Activated naive CD8-positive, alpha-beta T cell treated with anti-CD3 and anti-CD28 coated beads, Interleukin-2, amount 10 ng/mL, durations not matched to agents 7 days and 5 days (primary cell): ENCODE data around the gene EID2. TPM values are rescaled to one million over a fixed set of nuclear protein-coding genes. Genes with fewer than 3 reads are reported as not detected.
A peak's percentile ranks its signal among the peaks of the same experiment; 100 is the strongest.

ENCODE experiments used
- ATAC-seq: fragments of 150-1000 bp; cut with Tn5 transposase; one replicate; pipeline ENCODE4 v1.10.0; 2021; ENCODE audit warnings: low read depth, moderate library complexity
- POLR2A ChIA-PET: fragments of 350-600 bp; sonication (Branson Sonifier 250); formaldehyde crosslinking; loops from one replicate; lab custom pipeline; 2021; ENCODE audit warnings: antibody characterized with exemption; lab: Charles Lee
- DNase-seq: peaks from one replicate; pipeline ENCODE4 v3.0.0; 2021
- H3K27ac Mint-ChIP-seq: one replicate; pipeline ENCODE4 v1.8.0; 2022; ENCODE audit warnings: mild to moderate bottlenecking, mixed read lengths
- H3K27me3 Mint-ChIP-seq: one replicate; pipeline ENCODE4 v1.8.0; 2022; ENCODE audit warnings: mild to moderate bottlenecking, moderate library complexity, mixed read lengths
- H3K36me3 Mint-ChIP-seq: one replicate; pipeline ENCODE4 v1.8.0; 2021; ENCODE audit warnings: mild to moderate bottlenecking, mixed read lengths
- H3K4me1 Mint-ChIP-seq: one replicate; pipeline ENCODE4 v1.8.0; 2021; ENCODE audit warnings: mixed read lengths
- H3K4me3 Mint-ChIP-seq: one replicate; pipeline ENCODE4 v1.8.0; 2022; ENCODE audit warnings: mild to moderate bottlenecking, moderate library complexity, mixed read lengths
- H3K9me3 Mint-ChIP-seq: one replicate; pipeline ENCODE4 v1.8.0; 2021; ENCODE audit warnings: mixed read lengths
- total RNA-seq, 2 experiments: library from RNA; stranded (reverse); gene quantifications; one replicate each; pipeline ENCODE4 v1.2.3, GENCODE V29; 2021

The EID2 gene, protein sequence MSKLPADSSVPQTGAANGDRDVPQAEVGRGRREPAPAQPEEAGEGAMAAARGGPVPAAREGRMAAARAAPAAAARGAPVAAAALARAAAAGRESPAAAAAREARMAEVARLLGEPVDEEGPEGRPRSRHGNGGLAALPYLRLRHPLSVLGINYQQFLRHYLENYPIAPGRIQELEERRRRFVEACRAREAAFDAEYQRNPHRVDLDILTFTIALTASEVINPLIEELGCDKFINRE
- 10 to 100 TPM; 17.5 to 20.7 TPM for total RNA-seq

GRCh38 chr19:39539518-39540332, at the start of gene EID2:
EID2 (minus strand) TSS chr19:39540161; CDS start chr19:39540079, 82 bp downstream.
- H3K4me3 Mint-ChIP-seq: peak within 1 kb of the TSS; percentile 95
- no peaks in the 10 kb centered on the region for H3K9me3 Mint-ChIP-seq
- H3K4me1 Mint-ChIP-seq: peaks cover 51% of the 10 kb centered on the region
- H3K27me3 Mint-ChIP-seq: no peaks in the 10 kb centered on the region
- DNase-seq (peak; percentile 95), ATAC-seq (peak; percentile 92)
- peaks cover 10% of the 10 kb centered on the region for H3K36me3 Mint-ChIP-seq
- POLR2A ChIA-PET: interaction anchor here (1.0 to 1.2 kb wide), 2 partner anchors 94 to 104 kb away, joined by 5 to 8 read pairs; partner anchors contain the start of genes RPS16 and SUPT5H
- H3K27ac Mint-ChIP-seq: peak within 1 kb of the TSS; percentile 93

- no peak overlapping the region for H3K4me3 Mint-ChIP-seq
- peaks cover 1% of the 10 kb centered on the region for H3K9me3 Mint-ChIP-seq
- no peak for DNase-seq
- H3K4me1 Mint-ChIP-seq: no peaks in the 10 kb centered on the region
- no peaks in the 10 kb centered on the region for H3K36me3 Mint-ChIP-seq
- ATAC-seq: no peak
- H3K27me3 Mint-ChIP-seq: peaks cover 8% of the 10 kb centered on the region
- POLR2A ChIA-PET: no interaction called here
- no peak overlapping the region for H3K27ac Mint-ChIP-seq
Measured at GRCh38 chr19:39588066-39588465, 48.1 kb upstream of the EID2 start.

DNA sequence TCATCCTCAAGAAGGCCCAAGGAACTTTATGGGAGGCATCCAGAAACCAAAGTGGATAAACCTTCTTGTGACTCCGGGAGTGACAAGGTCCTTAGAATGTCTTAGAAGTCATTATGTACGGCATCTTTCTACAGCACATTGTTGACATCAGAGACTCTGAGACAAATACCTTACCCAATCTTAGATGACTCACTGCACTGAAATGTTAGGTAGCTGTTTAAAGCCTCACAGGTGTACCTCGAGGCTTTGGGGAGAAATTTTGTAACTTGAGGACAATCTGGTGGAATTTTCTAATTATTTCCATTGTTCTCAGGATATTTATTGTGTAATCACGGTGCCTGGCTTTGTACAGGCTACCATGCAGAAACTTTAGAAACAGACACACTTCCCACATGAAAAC, 47.5 kb upstream of the EID2 start:
- Mint-ChIP-seq H3K4me3 (no peak overlapping the region), H3K4me1 (no peaks in the 10 kb centered on the region), H3K36me3 (no peaks in the 10 kb centered on the region), H3K27ac (no peak overlapping the region), H3K9me3 (peaks cover 1% of the 10 kb centered on the region), H3K27me3 (peaks cover 8% of the 10 kb centered on the region)
- DNase-seq: no peak
- ATAC-seq: no peak
- POLR2A ChIA-PET: no interaction called here

DNA sequence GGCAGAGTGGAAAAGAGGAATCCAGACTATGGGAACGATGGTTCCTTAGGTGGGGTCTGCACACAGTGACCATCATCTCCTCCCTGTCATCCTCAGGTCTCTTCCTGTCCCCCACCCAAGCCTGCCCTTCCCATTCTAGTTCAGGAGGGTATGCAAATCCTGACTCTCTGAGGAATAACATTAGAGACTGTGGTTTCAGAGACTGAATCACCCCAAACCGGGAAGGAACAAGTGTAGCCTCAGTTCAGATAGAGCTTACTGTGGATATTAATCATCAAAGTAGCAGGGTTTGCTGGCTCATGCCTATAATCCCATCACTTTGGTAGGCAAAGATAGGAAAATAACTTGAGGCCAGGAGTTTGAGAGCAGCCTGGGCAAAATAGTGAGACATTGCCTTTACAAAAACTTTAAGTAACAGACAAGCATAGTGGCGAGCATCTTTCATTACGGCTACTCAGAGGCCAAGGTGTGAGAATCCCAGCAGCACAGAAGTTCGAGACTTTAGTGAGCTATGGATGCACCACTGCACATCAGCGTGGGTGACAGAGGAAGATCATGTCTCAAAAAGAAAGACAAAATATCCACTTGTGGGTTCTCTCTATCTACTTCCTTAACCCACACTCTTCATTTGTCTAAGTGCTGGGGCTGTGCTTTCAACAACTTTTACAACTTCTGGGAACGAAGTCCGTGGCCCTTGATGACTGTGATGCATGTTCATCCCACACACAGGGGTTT, 43.1 kb upstream of the EID2 start:
- no peak for ATAC-seq
- no peaks in the 10 kb centered on the region for H3K4me1 Mint-ChIP-seq
- DNase-seq: no peak
- no peak overlapping the region for H3K4me3 Mint-ChIP-seq
- H3K27me3 Mint-ChIP-seq: peaks cover 13% of the 10 kb centered on the region
- POLR2A ChIA-PET: no interaction called here
- peaks cover 9% of the 10 kb centered on the region for H3K9me3 Mint-ChIP-seq
- H3K36me3 Mint-ChIP-seq: no peaks in the 10 kb centered on the region
- no peak overlapping the region for H3K27ac Mint-ChIP-seq

DNA sequence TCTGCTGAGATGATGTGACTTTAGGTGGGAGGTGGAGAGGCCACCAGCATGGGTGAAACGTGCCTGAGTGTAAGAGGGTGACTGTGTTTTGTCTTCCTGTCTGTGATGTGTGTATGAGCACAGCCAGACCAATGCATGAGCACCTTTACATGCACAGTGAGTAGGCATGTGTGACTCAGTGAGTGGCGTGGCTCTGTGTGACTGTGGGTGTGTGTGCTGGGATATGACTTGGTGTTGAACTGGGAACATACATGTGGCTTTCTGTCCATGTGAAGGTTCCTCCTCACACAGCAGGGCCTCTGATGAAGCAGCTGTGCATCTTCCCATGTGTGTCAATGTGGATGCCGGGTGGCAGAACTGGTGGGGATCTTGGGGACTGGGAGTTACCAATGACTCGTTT, 42.5 kb upstream of the EID2 start:
- H3K27me3 Mint-ChIP-seq: peaks cover 13% of the 10 kb centered on the region
- no peaks in the 10 kb centered on the region for H3K36me3 Mint-ChIP-seq
- H3K4me3 Mint-ChIP-seq: no peak overlapping the region
- DNase-seq (no peak), ATAC-seq (no peak)
- POLR2A ChIA-PET: no interaction called here
- H3K9me3 Mint-ChIP-seq: peaks cover 7% of the 10 kb centered on the region
- H3K27ac Mint-ChIP-seq: no peak overlapping the region
- H3K4me1 Mint-ChIP-seq: no peaks in the 10 kb centered on the region

- Mint-ChIP-seq H3K36me3 (no peaks in the 10 kb centered on the region), H3K27ac (no peak overlapping the region), H3K27me3 (peaks cover 29% of the 10 kb centered on the region), H3K9me3 (peaks cover 8% of the 10 kb centered on the region), H3K4me1 (no peaks in the 10 kb centered on the region), H3K4me3 (no peak overlapping the region)
- DNase-seq: no peak
- POLR2A ChIA-PET: no interaction called here
- no peak for ATAC-seq
Measured at GRCh38 chr19:39568604-39569003, 28.6 kb upstream of the EID2 start.

- H3K27me3 Mint-ChIP-seq: peaks cover 19% of the 10 kb centered on the region
- H3K4me3 Mint-ChIP-seq: no peak overlapping the region
- H3K36me3 Mint-ChIP-seq: no peaks in the 10 kb centered on the region
- no peaks in the 10 kb centered on the region for H3K4me1 Mint-ChIP-seq
- DNase-seq (no peak), ATAC-seq (no peak)
- peaks cover 3% of the 10 kb centered on the region for H3K9me3 Mint-ChIP-seq
- no peak overlapping the region for H3K27ac Mint-ChIP-seq
- POLR2A ChIA-PET: no interaction called here
Measured at GRCh38 chr19:39566064-39566463, 26.1 kb upstream of the EID2 start.

GRCh38 chr19:39563408-39563807, 23.4 kb upstream of the EID2 start:
- DNase-seq (no peak), ATAC-seq (no peak)
- Mint-ChIP-seq H3K4me1 (peaks cover 7% of the 10 kb centered on the region), H3K36me3 (peaks cover 2% of the 10 kb centered on the region), H3K27me3 (peaks cover 6% of the 10 kb centered on the region), H3K9me3 (no peaks in the 10 kb centered on the region), H3K4me3 (no peak overlapping the region), H3K27ac (no peak overlapping the region)
- POLR2A ChIA-PET: no interaction called here

DNA sequence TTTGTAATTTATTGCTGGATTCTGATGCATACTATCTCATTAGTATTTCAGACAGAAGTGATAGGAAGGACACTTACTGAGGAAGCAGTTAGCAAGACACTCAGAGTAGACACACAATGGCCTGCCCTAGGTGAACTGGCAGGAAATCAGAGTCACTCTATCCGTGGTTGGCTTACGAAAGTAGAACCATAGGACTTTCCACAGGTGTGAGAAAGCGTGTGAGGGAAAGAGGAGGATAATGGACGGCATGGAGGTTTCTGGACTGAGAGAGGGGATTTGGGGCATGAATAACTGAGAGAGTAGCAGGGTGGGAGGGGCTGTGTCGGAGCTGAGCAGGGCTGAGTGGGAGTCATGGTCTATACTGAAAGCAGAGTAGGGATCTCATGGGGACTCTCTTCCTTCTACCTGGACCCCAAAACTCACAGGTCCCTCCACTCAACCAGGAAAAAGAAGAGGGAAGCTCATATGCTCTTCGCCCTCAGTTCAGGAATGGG, 18.7 kb upstream of the EID2 start:
- H3K4me3 Mint-ChIP-seq: peak overlapping the region; percentile 79
- peak overlapping the region; percentile 93 for H3K27ac Mint-ChIP-seq
- POLR2A ChIA-PET: no interaction called here
- H3K4me1 Mint-ChIP-seq: peaks cover 22% of the 10 kb centered on the region
- no peaks in the 10 kb centered on the region for H3K27me3 Mint-ChIP-seq
- no peaks in the 10 kb centered on the region for H3K9me3 Mint-ChIP-seq
- ATAC-seq (peak; percentile 71), DNase-seq (no peak)
- peaks cover 3% of the 10 kb centered on the region for H3K36me3 Mint-ChIP-seq

DNA sequence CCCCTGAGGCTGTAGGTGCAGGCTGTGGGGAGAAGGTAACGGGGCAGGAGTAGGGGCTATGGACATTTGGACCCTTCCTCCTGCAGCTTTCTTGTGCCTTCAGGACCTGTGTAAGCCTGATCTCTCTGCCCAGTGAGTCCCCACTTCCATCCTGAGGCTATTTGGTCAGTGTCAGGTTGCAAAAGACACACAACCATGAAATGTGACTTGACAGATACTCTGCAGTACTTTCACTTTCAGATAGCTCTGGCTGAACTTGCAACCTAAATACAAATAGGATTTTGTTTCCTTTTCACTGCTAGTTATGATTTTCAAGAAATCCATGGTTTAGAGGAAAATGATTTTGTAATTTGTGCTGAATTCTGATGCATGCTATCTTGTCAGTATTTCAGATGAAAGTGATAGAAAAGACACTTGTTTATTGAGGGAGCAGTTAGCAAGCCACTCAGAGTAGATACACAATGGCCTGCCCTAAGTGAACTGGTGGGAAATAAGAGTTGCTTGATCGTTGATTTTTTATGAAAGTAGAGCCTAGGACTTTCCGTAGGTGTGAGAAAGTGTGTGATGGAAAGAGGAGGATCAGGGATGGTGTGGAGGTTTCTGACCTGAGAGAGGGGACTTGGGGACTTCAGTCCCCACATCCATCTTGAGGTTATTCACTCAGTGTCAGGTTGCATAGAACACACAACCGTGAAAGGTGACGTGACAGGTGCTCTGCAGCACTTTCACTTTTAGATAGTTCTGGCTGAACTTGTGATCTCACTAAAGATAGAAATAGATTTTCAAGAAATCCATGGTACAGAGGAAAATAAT, 18.1 kb upstream of the EID2 start:
- peak; percentile 75 for ATAC-seq
- POLR2A ChIA-PET: no interaction called here
- H3K27me3 Mint-ChIP-seq: no peaks in the 10 kb centered on the region

DNA sequence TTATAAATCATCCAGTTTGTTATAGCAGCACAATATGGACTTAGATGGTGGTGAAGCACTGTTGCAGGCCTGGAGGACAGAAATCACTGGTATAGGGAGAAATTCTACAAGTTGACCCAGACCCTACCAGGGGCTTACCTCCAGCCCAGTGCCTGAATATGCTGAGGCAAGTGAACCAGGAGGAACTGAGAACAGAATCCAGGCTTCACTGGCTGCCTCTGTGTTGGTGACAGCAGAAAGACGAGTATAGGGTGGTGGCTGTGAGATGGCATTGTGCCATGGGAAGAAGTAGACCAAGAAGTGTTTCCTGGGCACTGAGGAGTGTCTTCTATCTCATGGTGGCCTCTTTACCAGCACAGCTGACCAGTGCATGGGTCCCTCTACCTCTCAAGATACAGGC, 15.9 kb upstream of the EID2 start:
- ATAC-seq (no peak), DNase-seq (no peak)
- Mint-ChIP-seq H3K36me3 (peaks cover 3% of the 10 kb centered on the region), H3K27me3 (no peaks in the 10 kb centered on the region), H3K9me3 (no peaks in the 10 kb centered on the region), H3K4me1 (peaks cover 38% of the 10 kb centered on the region), H3K4me3 (no peak overlapping the region), H3K27ac (no peak overlapping the region)
- POLR2A ChIA-PET: no interaction called here

More for the DNA sequence above, 18.1 kb upstream of the EID2 start:
- H3K4me1 Mint-ChIP-seq: peaks cover 24% of the 10 kb centered on the region
- H3K9me3 Mint-ChIP-seq: no peaks in the 10 kb centered on the region
- no peak for DNase-seq
- peaks cover 3% of the 10 kb centered on the region for H3K36me3 Mint-ChIP-seq
- peak overlapping the region; percentile 79 for H3K4me3 Mint-ChIP-seq
- peak overlapping the region; percentile 93 for H3K27ac Mint-ChIP-seq

DNA sequence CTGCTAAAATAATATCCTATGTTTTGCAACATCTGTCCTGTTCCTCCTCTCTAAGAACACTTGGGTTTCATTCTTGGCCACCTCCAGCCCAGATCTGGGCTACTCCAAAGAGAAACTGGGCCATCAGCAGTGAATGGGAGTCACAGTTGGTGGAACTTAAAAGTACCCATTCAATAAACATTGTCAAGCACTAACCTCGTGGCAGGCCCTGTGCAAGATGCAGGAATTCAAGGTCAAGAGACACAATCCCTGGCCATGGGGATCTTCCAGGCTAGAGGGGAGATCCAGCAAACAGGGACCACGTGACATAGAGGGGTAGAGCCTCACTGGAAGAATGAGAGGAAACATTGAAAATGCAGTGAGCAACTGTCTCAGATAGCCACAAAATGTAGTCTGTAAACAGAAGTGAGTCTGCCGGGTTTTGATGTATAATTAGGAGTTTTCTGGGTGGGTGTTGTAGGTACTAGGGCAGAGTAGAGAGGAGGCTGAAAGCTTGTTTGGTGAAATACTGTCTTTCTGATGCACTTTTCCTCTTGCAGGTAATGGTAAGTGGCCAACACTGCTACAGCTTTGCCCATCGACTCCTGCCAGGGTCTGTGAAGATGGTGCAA, 14.8 kb upstream of the EID2 start:
- H3K4me1 Mint-ChIP-seq: peaks cover 41% of the 10 kb centered on the region
- POLR2A ChIA-PET: no interaction called here
- ATAC-seq (no peak), DNase-seq (no peak)
- no peaks in the 10 kb centered on the region for H3K27me3 Mint-ChIP-seq
- H3K4me3 Mint-ChIP-seq: no peak overlapping the region
- H3K9me3 Mint-ChIP-seq: no peaks in the 10 kb centered on the region
- peaks cover 3% of the 10 kb centered on the region for H3K36me3 Mint-ChIP-seq
- peak overlapping the region; percentile 42 for H3K27ac Mint-ChIP-seq
